Urinary bladder (tissue), 4 donors: Measurements from ENCODE around the gene MAP3K20. TPM values are rescaled to one million over a fixed set of nuclear protein-coding genes. Genes with fewer than 3 reads are reported as not detected.

Source experiments
- DNase-seq: peaks from one replicate; pipeline ENCODE4 v3.0.0-alpha.2; 2015; ENCODE audit errors: extremely low spot score
- H3K27ac ChIP-seq: one replicate; pipeline ENCODE4 v1.5.1; 2013; ENCODE audit warnings: low read depth, mild to moderate bottlenecking, moderate library complexity
- H3K36me3 ChIP-seq: one replicate; pipeline ENCODE4 v1.6.1; 2013; ENCODE audit warnings: mild to moderate bottlenecking, moderate library complexity; ENCODE audit not compliant: insufficient read depth
- H3K4me1 ChIP-seq: one replicate; pipeline ENCODE4 v1.6.1; 2013; ENCODE audit warnings: mild to moderate bottlenecking, moderate library complexity; ENCODE audit not compliant: insufficient read depth
- H3K4me3 ChIP-seq: one replicate; pipeline ENCODE4 v1.5.1; 2013; ENCODE audit warnings: low read depth, low read length
- WGBS: extraction: QIAGEN DNeasy Blood & Tissue Kit; methylation state at CpG from one replicate; pipeline ENCODE4 v1.1.7; 2013; 5-methylcytosine and 5-hydroxymethylcytosine counted together
- polyA plus RNA-seq: library from polyadenylated mRNA; stranded (reverse); fragments of 200-250 nt; gene quantifications from one replicate; pipeline ENCODE4 v1.2.3, GENCODE V29; 2013
- total RNA-seq: library from RNA; depleted of rRNA; stranded (reverse); fragments of >200 nt; gene quantifications from one replicate; pipeline ENCODE4 v1.2.3, GENCODE V29; 2014
- donor health status: healthy with polysubstance abuse.
- donor health status: healthy.

MAP3K20 gene
- total and polyA plus RNA-seq, 2 donors = 140 TPM

DNA sequence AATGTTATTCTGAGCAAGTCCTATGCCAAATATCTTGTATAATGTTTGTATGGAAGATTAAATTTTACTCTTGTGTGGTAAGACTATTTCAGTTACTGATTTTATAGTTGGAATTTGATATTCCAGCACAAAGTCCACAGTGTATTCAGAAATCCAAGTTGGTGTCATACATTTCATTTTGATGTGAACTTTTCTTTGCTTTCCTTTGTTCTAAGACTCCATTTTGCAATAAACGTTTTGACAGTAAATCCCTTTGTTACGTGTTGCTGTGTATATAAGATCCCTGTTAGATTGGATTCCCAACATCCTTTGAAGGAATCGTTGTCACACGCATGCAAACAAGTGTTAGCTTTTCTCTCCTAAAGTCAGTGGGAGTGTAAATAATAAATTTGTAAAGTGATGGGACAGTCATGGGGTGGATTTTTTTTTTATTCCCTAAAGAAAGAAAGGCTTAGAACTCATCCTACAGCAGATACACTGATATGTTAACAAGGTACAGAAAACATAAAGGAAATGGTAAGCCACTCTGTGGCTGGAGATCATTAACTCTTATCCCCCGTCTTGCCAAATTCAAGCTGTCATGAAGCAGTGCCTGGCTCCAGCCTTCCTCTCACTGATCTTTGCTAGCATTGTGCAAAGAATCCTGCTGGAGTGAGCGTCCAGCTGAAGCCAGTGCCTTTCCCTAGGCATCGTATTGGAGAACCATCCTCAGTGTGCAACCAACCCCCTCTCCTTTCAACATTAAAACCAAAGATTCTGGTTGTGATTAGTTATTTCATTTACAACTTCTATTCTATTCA is 151.5 kb downstream of the MAP3K20 start:
- Histone ChIP-seq H3K27ac (no peak overlapping the region), H3K4me1 (no peaks in the 10 kb centered on the region), H3K4me3 (no peak overlapping the region), H3K36me3 (peaks cover 2% of the 10 kb centered on the region)
- WGBS = 66% methylated on average over 7 of the region's 7 CpGs
- no peak for DNase-seq

DNA sequence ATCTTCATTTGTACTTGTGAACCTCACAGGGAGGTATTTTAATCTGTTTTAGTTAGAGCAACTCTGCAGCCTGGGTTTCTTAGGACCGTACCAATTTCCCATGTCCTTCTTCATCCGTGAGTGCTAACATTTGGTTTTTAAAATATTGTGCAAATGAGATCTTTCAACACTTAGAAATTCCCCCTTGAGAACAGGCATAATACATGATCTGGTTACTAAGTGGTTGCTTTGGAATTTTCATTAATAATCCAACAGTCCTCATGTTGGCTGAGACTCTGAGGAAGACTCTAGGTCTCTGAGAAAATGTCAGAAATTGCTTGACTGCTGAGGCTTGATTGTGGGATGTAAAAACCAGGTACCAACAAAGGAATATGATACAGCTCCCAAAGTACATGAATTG is 153.4 kb downstream of the MAP3K20 start:
- Histone ChIP-seq H3K4me1 (no peaks in the 10 kb centered on the region), H3K36me3 (peaks cover 2% of the 10 kb centered on the region), H3K27ac (no peak overlapping the region), H3K4me3 (no peak overlapping the region)
- DNase-seq = no peak
- 86% methylated on average over 2 of the region's 2 CpGs for WGBS

GRCh38 chr2:173230181-173230580 is 154.5 kb downstream of the MAP3K20 start:
- no peak for DNase-seq
- no peak overlapping the region for H3K4me3 ChIP-seq
- no peak overlapping the region for H3K27ac ChIP-seq
- 93% methylated on average over 5 of the region's 5 CpGs for WGBS
- H3K4me1 ChIP-seq = no peaks in the 10 kb centered on the region
- peaks cover 2% of the 10 kb centered on the region for H3K36me3 ChIP-seq

GRCh38 chr2:173231042-173231441 is 155.4 kb downstream of the MAP3K20 start:
- WGBS = 52% methylated on average over 1 of the region's 1 CpG
- Histone ChIP-seq H3K4me1 (no peaks in the 10 kb centered on the region), H3K4me3 (no peak overlapping the region), H3K27ac (no peak overlapping the region), H3K36me3 (peaks cover 2% of the 10 kb centered on the region)
- no peak for DNase-seq

GRCh38 chr2:173231465-173231864 is 155.8 kb downstream of the MAP3K20 start:
- Histone ChIP-seq H3K4me1 (no peaks in the 10 kb centered on the region), H3K36me3 (peaks cover 2% of the 10 kb centered on the region), H3K4me3 (no peak overlapping the region), H3K27ac (no peak overlapping the region)
- no peak for DNase-seq
- WGBS = 62% methylated on average over 1 of the region's 1 CpG

DNA sequence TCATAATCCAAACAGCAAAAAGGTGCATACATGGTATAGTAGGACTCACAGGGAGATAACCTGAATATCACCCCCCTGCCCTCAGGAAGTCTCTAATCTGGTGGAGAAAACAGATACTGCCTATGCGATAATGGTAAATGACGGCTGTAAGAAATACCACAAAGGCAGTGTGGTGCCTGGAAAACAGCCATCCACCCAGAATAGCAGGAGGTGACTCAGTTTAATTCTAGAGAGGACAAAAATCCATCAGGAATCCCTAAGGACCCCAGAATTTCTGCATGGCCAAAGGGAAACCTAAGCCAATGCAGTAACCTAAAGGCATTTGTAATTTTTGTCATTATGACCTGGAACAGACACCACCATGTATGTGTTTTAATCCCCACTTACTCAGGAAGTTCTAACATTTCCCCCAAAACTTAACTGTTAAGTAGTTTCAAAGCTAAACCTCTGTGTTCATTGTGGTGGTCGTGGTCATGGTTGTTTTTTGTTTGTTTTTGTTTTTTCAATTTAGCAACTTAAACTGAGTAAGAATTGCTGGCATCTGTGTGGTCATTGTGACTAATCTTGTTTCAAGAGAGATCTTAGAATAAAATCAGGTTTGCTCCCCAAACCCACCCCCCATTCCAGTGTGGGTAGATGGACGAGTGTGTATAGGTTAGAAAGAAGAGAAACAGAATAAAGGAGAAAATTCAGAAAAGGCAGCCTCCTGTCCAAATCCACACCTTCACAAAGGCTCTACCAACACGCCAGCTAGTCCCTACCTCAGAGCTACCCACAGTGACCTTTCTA is 157.5 kb downstream of the MAP3K20 start:
- no peak for DNase-seq
- Histone ChIP-seq H3K27ac (no peak overlapping the region), H3K4me3 (no peak overlapping the region), H3K36me3 (peaks cover 2% of the 10 kb centered on the region), H3K4me1 (no peaks in the 10 kb centered on the region)
- 94% methylated on average over 5 of the region's 5 CpGs for WGBS

- WGBS = 96% methylated on average over 5 of the region's 5 CpGs
- no peaks in the 10 kb centered on the region for H3K36me3 ChIP-seq
- no peaks in the 10 kb centered on the region for H3K4me1 ChIP-seq
Measured at GRCh38 chr2:173235947-173236803, 160.5 kb downstream of the MAP3K20 start.

GRCh38 chr2:173238385-173238784 is 162.7 kb downstream of the MAP3K20 start:
- WGBS = 95% methylated on average over 4 of the region's 4 CpGs
- H3K36me3 ChIP-seq = no peaks in the 10 kb centered on the region

More at GRCh38 chr2:173235947-173236803, 160.5 kb downstream of the MAP3K20 start:
- no peak for DNase-seq
- H3K4me3 ChIP-seq = no peak overlapping the region
- no peak overlapping the region for H3K27ac ChIP-seq

GRCh38 chr2:173238831-173239230 is 163.2 kb downstream of the MAP3K20 start:
- WGBS = 83% methylated on average over 3 of the region's 3 CpGs
- Histone ChIP-seq H3K4me3 (no peak overlapping the region), H3K27ac (no peak overlapping the region), H3K4me1 (no peaks in the 10 kb centered on the region), H3K36me3 (no peaks in the 10 kb centered on the region)
- DNase-seq = no peak

More at GRCh38 chr2:173238385-173238784, 162.7 kb downstream of the MAP3K20 start:
- DNase-seq = no peak
- Histone ChIP-seq H3K4me1 (no peaks in the 10 kb centered on the region), H3K4me3 (no peak overlapping the region), H3K27ac (no peak overlapping the region)

- H3K4me3 ChIP-seq = no peak overlapping the region
- 71% methylated on average over 2 of the region's 2 CpGs for WGBS
- no peaks in the 10 kb centered on the region for H3K36me3 ChIP-seq
- no peak overlapping the region for H3K27ac ChIP-seq
- DNase-seq = no peak
- no peaks in the 10 kb centered on the region for H3K4me1 ChIP-seq
Measured at GRCh38 chr2:173239644-173240043, 164.0 kb downstream of the MAP3K20 start.

DNA sequence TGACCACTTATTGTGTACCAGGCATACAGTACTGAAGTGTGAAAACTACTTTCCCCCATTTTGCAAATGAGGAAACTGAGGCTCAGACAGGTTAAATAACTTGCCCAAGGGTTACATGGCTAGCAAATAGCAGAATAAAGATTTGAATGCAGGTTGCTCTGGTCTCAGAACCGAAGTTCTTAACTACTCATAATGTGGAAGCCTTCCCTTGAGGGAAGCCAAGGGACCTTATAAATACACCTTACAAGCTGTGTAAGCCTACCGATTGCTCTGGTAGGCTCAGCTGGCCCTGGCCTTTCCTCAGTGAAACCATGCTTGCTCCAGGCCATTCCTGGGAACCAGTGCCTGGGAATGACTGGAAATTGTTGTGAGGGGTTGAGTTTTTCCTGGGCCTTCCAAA is 164.4 kb downstream of the MAP3K20 start:
- H3K4me1 ChIP-seq = no peaks in the 10 kb centered on the region
- 90% methylated on average over 2 of the region's 2 CpGs for WGBS
- H3K36me3 ChIP-seq = no peaks in the 10 kb centered on the region
- no peak overlapping the region for H3K4me3 ChIP-seq
- no peak overlapping the region for H3K27ac ChIP-seq
- no peak for DNase-seq

- 95% methylated on average over 1 of the region's 1 CpG for WGBS
- no peak overlapping the region for H3K27ac ChIP-seq
- no peak overlapping the region for H3K4me3 ChIP-seq
- no peaks in the 10 kb centered on the region for H3K36me3 ChIP-seq
- DNase-seq = no peak
- no peaks in the 10 kb centered on the region for H3K4me1 ChIP-seq
Measured at GRCh38 chr2:173241643-173242042, 166.0 kb downstream of the MAP3K20 start.

GRCh38 chr2:173247156-173247555 is 171.5 kb downstream of the MAP3K20 start:
- H3K4me1 ChIP-seq = no peaks in the 10 kb centered on the region
- no peaks in the 10 kb centered on the region for H3K36me3 ChIP-seq
- WGBS = 89% methylated on average over 2 of the region's 2 CpGs
- no peak overlapping the region for H3K27ac ChIP-seq
- DNase-seq = no peak
- no peak overlapping the region for H3K4me3 ChIP-seq
